ACHN (cell line): ENCODE data around the gene CDK18.

ENCODE experiments used
- DNase-seq: peaks from one replicate; pipeline ENCODE4 v3.0.0-alpha.2; 2015
- in situ Hi-C: cut with HindIII; loops from 2 replicates; pipeline ENCODE4 v1.10.0; 2017; ENCODE audit warnings: low sequenced_read_pairs, low pct_ligation_motif_present, low pct_unique_long_range_greater_than_20kb

Gene CDK18

GRCh38 chr1:205499789-205500188 lies 4.7 kb upstream of the CDK18 start:
- in situ Hi-C loops: no loop called here
- no peak for DNase-seq

GRCh38 chr1:205500240-205501233 lies 3.9 kb upstream of the CDK18 start:
- in situ Hi-C loops: no loop called here
- no peak for DNase-seq

GRCh38 chr1:205502111-205502810 lies 2.2 kb upstream of the CDK18 start:
- DNase-seq: no peak
- in situ Hi-C loops: no loop called here

GRCh38 chr1:205502992-205503391 lies 1.5 kb upstream of the CDK18 start:
- no peak for DNase-seq
- in situ Hi-C loops: no loop called here

GRCh38 chr1:205505076-205505729 lies 734 bp downstream of the CDK18 start:
- in situ Hi-C loops: no loop called here
- DNase-seq: peak; percentile 56

GRCh38 chr1:205505791-205506190 lies 1.3 kb downstream of the CDK18 start:
- peak; percentile 77 for DNase-seq
- in situ Hi-C loops: no loop called here

GRCh38 chr1:205506409-205507200 lies 2.1 kb downstream of the CDK18 start:
- DNase-seq: no peak
- in situ Hi-C loops: no loop called here

- DNase-seq: no peak
- in situ Hi-C loops: no loop called here
Measured at GRCh38 chr1:205508227-205508714, 3.8 kb downstream of the CDK18 start.

GRCh38 chr1:205510308-205510950 lies 6.0 kb downstream of the CDK18 start:
- in situ Hi-C loops: no loop called here
- DNase-seq: no peak

GRCh38 chr1:205510951-205511330 lies 6.5 kb downstream of the CDK18 start:
- in situ Hi-C loops: no loop called here

GRCh38 chr1:205512059-205513045 lies 7.9 kb downstream of the CDK18 start:
- no peak for DNase-seq
- in situ Hi-C loops: no loop called here

More at GRCh38 chr1:205510951-205511330, 6.5 kb downstream of the CDK18 start:
- DNase-seq: no peak

- in situ Hi-C loops: no loop called here
- DNase-seq: no peak
Measured at GRCh38 chr1:205513774-205514173, 9.3 kb downstream of the CDK18 start.

- DNase-seq: no peak
- in situ Hi-C loops: no loop called here
Measured at GRCh38 chr1:205514211-205515142, 10.0 kb downstream of the CDK18 start.

- in situ Hi-C loops: no loop called here
- no peak for DNase-seq
Measured at GRCh38 chr1:205515781-205516253, 11.3 kb downstream of the CDK18 start.

GRCh38 chr1:205516362-205516761 lies 11.9 kb downstream of the CDK18 start:
- DNase-seq: no peak
- in situ Hi-C loops: no loop called here

- in situ Hi-C loops: no loop called here
- no peak for DNase-seq
Measured at GRCh38 chr1:205517288-205517687, 12.8 kb downstream of the CDK18 start.
